GM18861 (cell line): ENCODE data around the gene STRN.
"Not testable (repeated sequence)": the region's sequence is repeated elsewhere in the genome, so short reads cannot be mapped to it uniquely, and the experiment has no call there.

Experiments
- ATAC-seq: cut with Tn5 transposase; IDR thresholded peaks from one replicate; pipeline ENCODE4 v1.9.1; 2021; ENCODE audit not compliant: unreplicated experiment

STRN gene

DNA sequence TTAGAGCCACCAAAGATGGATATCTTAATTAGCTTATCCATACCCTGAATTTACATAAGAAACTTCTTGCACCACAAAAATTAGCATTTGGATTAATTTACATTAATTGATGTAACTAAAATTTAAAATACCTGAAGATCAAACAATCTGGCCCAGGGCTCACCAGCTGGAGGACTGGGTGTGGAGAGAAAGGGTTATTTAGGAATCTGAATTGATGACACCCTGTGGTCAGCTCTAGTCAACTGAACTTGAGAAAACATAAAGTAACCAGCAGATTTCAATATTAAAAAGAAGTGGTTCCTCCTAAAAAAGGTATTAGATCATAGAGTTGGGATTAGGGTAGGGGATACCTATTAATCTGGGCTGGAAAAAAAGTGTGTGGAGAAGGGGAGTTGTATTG, 122.5 kb downstream of the STRN start:
- ATAC-seq = no peak

DNA sequence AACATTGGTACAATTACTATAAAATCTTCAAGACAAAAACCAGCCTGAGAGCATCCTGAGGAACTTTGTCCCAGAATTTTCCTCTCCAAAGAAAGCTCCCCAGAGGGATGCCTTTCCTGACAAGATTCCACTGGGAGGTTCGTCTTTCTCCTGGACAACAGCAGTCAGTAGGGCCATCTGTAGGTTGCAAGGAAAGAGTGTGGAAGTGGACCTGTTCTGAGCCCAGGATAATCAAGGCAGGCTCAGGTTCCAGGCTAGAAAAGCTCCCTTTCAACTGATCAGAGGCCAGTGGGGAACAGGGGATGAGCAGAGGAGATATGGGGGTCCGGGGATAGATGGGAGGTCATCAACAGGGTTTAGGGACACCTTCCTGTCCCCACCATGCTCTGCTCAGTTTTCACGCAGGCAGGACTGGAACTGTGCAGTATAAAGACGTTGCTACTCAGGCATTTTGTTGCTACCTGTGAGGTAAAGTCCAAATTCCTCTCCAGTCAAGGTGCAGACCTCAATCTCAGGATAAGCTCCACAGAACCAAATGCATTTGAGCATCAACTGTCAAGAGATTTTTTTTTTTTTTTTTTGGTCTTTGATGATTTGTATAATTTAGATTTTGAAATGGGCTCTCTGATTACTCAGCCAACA, 126.2 kb downstream of the STRN start:
- ATAC-seq = no peak

DNA sequence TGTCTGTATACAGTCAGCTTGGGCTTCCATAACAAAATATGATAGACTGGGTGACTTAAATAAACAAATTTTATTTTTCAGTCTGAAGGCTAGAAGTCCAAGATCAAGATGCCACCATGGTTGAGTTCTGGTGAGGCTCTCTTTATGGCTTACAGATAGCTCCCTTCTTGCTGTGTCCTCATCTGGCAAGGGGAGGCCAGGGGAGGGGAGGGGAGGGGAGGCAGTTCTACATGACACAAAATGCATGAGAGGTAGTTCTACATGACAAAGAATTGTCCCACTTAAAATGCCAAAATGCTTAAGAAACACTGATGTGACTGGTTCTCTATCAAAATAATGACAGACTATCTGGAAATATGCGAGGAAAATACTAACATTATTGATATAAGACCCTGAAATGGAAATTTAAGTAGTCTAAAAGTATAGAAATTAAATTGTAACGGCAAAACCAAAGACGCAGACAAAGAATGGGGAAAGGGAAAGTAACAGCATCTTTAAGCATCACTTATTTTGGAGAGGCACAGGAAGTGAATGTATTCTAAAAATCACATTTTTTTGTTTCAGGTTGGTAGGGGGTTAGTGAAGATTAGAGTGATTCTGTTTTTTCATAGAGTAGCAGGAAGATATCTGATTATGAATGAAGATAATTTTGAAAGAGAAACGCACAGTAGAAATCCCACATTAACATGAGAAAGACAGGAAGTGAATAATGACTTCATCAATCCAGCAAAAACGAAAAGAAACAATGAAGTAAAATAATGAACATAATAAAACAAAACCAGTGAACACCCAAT, 131.4 kb downstream of the STRN start:
- no peak for ATAC-seq

DNA sequence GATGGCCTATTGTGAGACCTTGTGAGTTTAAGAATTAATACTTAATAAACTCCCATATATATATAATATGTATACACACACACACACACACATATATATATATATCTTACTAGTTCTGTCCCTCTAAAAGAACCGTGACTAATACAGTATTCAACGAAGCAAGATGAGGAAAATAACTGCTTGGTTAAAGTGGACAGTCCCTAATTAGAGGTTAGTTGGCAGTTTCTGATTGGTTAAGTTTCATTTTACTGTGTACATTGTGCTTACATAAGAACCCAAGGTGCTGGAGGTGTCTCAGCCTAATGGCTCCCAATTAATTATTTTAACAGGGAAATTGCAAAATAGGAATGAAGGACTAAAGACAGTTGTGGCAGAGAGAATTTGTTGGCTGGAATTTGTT, 132.1 kb downstream of the STRN start:
- no peak for ATAC-seq

DNA sequence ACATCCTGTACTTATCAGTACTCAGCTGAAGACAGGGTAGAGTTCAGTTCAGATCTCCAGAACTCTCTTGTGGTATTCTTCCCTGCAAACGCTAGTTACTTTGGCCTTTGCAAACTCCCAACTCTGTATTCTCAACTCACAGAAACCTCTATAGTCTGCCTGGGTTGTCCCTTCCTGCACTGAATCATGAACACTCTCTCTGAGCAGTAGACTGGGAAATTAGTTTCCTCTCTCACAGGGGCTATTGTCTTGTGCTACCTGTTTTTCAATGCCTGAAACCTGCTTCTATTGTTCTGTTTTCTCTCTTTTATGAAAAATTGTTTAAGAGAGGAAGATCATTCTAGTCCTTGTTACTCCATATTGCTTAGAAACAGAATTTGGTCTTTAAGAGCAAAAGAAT, 135.2 kb downstream of the STRN start:
- no peak for ATAC-seq

DNA sequence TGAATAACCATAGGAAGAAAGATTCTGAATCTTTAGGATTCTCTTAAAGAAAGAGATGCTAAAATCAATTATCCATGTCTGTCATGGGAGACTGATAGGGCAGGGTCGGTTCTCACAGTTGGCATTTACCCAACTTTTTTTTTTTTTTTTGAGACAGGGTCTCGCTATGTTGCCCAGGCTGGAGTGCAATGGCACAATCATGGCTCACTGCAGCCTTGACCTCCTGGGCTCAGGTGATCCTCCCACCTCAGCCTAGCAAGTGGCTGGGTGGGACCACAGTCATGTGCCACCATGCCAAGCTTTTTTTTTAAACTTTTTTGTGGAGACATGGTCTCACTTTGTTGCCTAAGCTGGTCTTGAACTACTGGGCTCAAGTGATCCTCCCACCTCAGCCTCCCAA, 141.7 kb downstream of the STRN start:
- ATAC-seq = not testable (repeated sequence)

DNA sequence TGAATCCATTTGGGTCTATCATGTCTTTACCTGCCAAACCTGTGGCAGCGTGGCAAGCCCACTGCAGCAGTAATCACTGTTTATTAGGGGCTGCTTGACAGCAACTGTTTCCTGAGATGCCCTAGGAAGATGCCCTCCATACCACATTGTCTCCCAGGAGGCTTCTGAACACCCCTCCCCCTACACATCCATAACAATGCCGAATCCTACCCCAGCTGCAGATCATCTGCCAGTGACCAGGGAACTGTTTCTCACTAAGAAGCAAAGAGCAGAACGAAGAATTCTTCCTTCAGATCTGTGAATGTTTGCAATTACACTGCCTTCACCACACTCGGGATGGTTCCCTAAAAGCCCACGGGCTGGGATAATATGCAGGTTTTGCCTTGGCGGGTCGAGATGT, 142.1 kb downstream of the STRN start:
- no peak for ATAC-seq

DNA sequence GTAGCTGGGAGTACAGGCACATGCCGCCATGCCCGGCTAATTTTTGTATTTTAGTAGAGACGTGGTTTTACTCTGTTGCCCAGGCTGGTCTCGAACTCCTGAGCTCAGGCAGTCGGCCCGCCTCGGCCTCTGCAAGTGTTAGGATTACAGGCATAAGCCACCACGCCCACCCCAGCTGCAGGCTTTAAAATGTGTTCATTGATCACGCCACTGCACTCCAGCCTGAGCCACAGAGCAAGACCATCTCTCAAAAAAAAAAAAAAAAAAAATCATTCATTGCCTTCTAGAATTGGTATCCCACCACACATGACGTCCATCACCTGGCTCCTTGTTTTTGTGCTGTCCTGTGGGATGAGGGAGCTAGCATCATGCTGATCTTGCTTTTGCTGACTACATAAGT, 142.5 kb downstream of the STRN start:
- ATAC-seq = no peak

DNA sequence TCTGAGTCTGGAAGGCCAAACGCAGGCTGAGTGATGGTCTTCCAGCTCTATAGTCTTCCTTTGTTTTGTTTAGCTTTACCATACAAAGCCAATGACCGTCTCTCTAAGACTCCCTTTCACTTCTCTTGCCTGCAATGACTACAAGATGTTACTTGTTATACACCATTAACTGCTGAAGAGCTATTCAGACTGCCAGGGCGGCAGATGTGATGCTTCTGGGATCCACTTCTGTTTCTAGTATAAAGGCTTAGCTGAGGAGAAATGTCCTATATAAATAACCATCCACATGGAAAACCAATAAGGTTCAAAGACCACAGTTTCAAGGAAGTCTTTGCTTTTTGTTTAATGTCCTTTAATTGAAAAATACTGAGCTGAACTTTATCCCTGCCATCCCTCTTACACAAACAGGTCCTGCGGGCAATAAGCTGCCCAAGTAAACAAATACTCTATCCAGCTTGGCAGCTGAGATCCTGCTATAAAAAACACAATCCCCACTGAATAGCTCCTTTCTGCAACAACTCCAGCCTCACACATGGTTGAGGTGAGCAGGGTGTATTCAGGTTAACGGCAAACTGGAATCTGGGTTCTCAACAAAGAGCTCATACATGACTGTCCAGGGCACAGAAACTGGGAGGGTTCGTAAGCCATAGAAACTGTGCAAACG, 145.3 kb downstream of the STRN start:
- ATAC-seq = no peak

DNA sequence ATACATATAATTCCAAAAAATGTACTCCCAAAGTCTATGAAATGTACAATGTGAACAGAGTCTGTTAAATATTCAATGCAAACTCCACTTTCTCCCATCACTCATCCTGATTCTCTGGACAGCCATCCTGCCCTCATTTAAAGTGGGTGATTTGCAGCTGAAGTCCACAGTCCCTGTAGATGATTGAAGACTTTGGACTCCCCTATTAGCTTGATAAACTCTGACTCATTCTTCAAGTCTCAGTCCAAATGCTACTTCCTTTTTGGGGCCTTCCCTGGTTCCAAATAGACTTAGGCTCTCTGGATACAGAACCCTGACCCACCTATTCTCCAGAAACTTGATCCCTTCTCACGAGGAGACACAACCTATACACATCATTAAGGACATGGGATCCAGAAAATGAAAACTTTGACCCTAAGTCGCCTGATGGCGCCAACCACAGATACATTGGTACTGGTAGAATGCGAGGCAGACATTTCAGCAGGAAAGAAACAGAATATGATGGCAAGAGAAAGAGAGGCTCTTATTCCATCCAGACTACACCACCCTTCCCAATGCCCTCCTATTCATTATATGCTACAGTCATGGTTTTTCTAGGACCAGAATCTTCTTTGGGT, 147.1 kb downstream of the STRN start:
- no peak for ATAC-seq

DNA sequence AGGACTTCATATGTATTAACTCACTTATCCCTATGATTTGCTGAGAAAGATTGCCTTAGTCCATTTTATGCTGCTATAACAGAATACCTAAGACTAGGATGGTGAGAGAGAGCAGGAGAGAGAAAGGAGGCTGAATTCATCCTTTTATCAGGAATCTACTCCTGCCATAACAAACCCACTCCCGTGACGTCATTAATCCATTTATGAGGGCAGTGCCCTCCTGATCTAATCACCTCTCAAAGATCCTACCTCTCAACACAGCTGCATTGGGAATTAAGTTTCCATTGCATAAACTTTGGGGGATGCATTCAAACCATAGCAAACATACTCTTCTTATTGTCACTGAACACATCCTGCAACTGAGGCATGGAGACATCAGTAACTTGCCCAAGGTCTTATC, 147.8 kb downstream of the STRN start:
- ATAC-seq = no peak

DNA sequence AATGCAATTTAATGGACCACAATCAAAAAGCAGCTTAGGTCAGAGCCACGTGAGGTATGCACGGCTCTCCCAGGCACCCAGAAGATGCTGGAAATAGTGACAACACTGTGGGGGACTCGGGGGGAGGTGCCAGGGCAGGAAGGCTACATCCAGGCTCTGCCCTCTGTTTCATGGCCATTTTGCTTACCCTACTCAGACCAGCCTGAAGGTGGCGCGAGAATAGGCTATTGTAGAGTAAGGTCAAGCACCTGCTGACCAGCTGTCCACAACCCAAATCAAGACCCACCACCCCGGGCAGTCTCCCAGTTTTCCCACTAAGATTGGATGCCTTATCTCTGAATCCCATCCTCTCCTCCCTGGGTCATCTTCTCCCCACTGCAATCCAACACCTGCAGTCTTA, 154.1 kb downstream of the STRN start:
- no peak for ATAC-seq

DNA sequence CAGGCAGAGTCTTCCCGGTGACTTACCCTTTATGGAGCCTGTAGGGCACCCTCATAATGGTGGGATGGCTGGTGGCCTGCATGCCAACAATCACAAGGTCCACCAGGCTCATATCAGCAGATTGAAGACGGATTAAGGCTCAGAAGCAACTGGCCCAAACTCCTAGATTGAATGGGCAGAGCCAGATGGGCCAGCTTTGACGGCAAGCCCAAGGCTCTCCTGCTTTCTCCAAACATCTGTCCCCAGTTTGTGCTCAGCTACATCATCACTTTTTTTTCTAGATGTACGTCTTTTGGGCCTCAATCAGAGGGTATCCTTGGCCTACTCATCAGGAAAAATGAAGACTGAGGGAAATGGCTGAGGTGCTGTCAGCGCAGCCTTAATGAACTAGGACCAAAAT, 155.3 kb downstream of the STRN start:
- ATAC-seq = no peak

DNA sequence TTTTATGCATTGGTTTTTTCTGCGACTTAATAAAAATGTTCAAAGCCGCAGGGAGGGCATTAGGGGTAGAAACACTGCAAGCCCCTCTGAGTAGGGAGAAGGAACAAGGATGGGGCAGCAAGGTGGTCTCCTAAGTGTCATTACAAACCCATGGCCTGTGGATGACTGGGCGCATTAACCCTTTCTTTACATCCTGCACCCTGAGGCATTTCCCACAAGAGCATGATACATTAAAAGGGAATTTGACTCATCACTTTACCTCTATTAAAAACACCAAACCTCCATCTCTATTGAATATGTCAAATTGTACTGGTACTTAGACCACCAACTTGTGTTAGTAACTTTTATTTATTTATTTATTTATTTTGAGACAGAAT, 157.3 kb downstream of the STRN start:
- no peak for ATAC-seq

DNA sequence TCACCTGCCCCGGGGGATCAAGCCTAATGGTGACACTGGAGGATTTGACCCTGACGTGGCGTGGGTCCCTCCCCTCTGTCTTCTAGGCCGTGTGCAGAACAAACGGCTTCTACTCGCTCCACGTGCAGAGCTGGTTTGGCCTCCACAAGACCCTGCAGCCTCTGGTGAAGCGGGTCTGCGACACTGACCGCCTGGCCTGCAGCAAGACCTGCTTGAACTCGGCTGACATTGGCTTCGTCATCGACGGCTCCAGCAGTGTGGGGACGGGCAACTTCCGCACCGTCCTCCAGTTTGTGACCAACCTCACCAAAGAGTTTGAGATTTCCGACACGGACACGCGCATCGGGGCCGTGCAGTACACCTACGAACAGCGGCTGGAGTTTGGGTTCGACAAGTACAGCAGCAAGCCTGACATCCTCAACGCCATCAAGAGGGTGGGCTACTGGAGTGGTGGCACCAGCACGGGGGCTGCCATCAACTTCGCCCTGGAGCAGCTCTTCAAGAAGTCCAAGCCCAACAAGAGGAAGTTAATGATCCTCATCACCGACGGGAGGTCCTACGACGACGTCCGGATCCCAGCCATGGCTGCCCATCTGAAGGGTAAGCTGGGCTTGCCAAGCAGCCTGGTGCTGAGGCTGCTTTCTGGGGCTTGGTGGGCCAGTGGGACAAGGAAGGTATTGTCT, 157.8 kb downstream of the STRN start:
- ATAC-seq = no peak

DNA sequence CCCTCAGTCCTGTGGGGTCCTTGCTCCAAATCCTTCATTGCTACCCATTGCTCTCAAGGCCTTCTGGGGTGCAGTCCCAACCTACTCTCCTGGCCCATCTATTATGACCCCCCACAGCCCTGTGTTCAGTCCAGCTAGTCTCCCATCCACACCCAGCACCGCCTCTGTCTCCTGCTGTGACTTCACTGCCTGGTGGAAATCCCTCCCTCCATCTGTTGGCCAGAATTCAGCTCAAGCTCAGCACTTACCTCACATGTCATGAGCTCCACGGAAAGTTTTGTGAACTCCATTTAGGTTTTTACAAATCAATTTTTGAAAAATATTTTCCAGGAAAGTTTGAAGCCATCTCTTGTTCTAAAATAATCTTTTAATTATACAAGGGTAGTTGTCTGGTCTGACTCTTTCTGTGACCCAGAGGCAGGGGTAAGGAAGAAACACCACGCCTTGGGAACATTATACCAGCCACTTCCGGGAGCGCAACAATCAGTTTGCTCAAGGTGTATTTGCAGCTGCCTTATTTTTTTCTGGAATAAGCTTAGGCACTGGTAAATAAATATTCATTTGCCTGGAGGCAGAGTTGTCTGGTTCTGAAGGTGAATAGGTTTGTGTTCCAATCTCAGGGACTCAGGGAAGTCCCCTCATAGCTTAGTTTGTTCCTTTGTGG, 159.0 kb downstream of the STRN start:
- ATAC-seq = no peak

DNA sequence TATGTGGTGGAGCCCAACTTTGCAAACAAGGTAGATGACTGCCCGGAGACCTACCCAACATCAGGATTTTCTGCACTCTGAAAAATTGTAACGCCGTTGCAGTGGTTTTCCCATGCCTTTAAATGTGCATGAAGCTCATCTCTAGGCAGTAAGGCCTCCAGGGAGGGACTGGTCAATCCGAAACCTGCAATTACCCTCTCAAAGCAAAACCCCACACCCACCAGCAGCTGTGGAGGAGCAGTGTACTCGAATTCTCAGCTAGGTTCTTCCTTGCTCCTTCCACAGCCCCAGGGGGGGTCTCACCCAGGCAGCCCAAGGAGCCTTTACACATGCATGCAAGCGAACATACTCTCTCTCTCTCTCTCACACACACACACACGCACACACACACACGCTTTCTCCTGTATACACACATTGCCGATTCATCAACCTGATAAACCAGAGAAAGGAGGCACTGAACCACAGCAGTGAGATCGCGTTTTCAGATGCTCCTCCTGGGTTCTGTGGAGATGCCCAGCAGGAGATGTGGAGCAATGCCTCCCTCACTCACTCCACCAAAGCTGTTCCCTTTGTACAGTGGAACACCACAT, 160.6 kb downstream of the STRN start:
- ATAC-seq = no peak

DNA sequence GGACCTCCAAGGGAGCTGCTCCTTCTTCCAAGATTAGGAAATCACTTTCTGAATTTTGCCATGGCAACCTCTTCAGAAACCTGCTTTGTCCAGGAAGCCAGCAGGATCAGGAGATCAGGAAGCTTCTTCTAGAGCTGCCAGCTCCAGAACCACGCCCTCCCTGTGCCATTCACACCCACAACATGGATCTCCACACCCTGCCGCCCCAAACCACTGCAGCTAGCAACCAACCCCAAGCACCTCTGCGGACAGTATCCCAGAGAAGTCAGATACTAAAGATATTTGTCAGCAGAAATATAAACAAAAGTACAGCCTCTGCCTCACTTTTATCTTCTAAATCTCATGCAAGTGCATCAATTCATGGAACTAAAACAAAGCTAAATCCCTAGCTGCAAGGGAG, 163.4 kb downstream of the STRN start:
- no peak for ATAC-seq

DNA sequence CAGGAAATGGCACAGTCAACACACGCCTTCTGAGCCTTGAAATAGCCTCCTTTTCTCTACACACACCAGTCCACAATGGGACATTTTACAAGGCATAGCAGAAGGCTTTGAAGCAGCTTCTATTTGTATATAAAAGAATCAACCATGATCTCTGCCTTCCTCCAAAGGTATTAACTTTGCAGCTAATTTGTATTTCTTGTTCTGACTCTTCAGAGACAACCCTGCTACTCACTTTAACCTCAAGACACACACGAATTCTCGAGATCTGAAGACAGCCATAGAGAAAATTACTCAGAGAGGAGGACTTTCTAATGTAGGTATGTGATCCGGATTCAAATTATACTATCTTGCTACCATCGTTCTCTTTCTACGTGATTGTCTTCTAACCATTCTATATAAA, 165.2 kb downstream of the STRN start:
- ATAC-seq = no peak

DNA sequence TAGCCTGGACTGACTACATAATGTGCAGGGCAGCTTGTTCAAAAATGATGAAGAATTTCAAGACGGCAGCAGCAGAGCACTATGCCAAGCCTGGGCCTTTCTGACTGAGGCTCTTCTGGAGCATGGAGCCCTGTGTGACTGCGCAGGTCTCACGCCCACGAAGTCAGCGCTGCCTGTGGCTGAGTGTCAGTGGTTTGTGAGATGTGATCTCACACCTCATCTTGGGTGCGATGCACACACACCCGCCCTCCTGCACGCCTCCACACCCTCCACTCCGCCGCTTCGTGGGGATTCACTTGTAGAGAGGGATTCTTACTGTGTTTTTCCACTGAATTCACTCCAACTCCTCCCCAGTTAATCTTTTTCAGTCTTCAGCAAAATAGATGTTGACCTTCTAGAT, 166.0 kb downstream of the STRN start:
- ATAC-seq = no peak
